IgD-negative memory B cell (primary cell): ENCODE measurements around the gene NRXN2. TPM values are rescaled to one million over a fixed set of nuclear protein-coding genes. Genes with fewer than 3 reads are reported as not detected.
"Not testable (repeated sequence)": the region's sequence is repeated elsewhere in the genome, so short reads cannot be mapped to it uniquely, and the experiment has no call there.

Experiments
- H3K27ac Mint-ChIP-seq, 3 donors: one replicate each; pipeline ENCODE4 v1.8.0; 2020 to 2022; ENCODE audit warnings: mild to moderate bottlenecking in 3 of 3, mixed read lengths in 3 of 3, moderate library complexity in 1 of 3
- H3K27me3 Mint-ChIP-seq: one replicate; pipeline ENCODE4 v1.8.0; 2021; ENCODE audit warnings: mixed read lengths
- H3K36me3 Mint-ChIP-seq: one replicate; pipeline ENCODE4 v1.8.0; 2020; ENCODE audit warnings: mild to moderate bottlenecking, mixed read lengths
- H3K4me1 Mint-ChIP-seq, 3 donors: one replicate each; pipeline ENCODE4 v1.8.0; 2020 to 2022; ENCODE audit warnings: mixed read lengths in 3 of 3, mild to moderate bottlenecking in 1 of 3
- H3K4me3 Mint-ChIP-seq, 4 donors: one replicate each; pipeline ENCODE4 v1.8.0; 2020 to 2022; ENCODE audit warnings: mild to moderate bottlenecking in 4 of 4, mixed read lengths in 4 of 4, moderate library complexity in 3 of 4
- H3K9me3 Mint-ChIP-seq, 3 donors: one replicate each; pipeline ENCODE4 v1.8.0; 2020 to 2021; ENCODE audit warnings: mixed read lengths in 3 of 3, mild to moderate bottlenecking in 1 of 3
- polyA plus RNA-seq: library from polyadenylated mRNA; unstranded; fragments of 300-500 nt; fragmentation: Illumina TruSeq; gene quantifications from one replicate; pipeline ENCODE4 v1.2.3, GENCODE V29; 2021

The NRXN2 gene
- polyA plus RNA-seq, 1 donor from 2014 or later = not detected

GRCh38 chr11:64715110-64715509 is 7.9 kb downstream of the NRXN2 start:
- Mint-ChIP-seq H3K4me1 (peaks cover 0 to 8% (median 4%) of the 10 kb centered on the region in 3 donors), H3K27ac (peak overlapping the region in 2 of 3 donors; percentile 74 to 92)

GRCh38 chr11:64714666-64715065 is 8.3 kb downstream of the NRXN2 start:
- H3K27me3 Mint-ChIP-seq = peaks cover 66% of the 10 kb centered on the region
- peaks cover 2% of the 10 kb centered on the region for H3K36me3 Mint-ChIP-seq
- peak overlapping the region in 3 of 4 donors; percentile 39 to 73 (median 65) for H3K4me3 Mint-ChIP-seq
- peak overlapping the region in 2 of 3 donors; percentile 74 to 92 for H3K27ac Mint-ChIP-seq
- no peaks in the 10 kb centered on the region for H3K9me3 Mint-ChIP-seq
- peaks cover 0 to 10% (median 4%) of the 10 kb centered on the region in 3 donors for H3K4me1 Mint-ChIP-seq

More at GRCh38 chr11:64715110-64715509, 7.9 kb downstream of the NRXN2 start:
- Mint-ChIP-seq H3K4me3 (peak overlapping the region in 2 of 4 donors; percentile 34 to 39), H3K27me3 (peaks cover 65% of the 10 kb centered on the region), H3K9me3 (no peaks in the 10 kb centered on the region), H3K36me3 (peaks cover 2% of the 10 kb centered on the region)

GRCh38 chr11:64713781-64714363 is 9.1 kb downstream of the NRXN2 start:
- H3K4me3 Mint-ChIP-seq = peak overlapping the region in 3 of 4 donors; percentile 46 to 73 (median 65)
- H3K9me3 Mint-ChIP-seq = no peaks in the 10 kb centered on the region
- H3K27ac Mint-ChIP-seq = peak overlapping the region; percentile 10 to 92 (median 74)
- peaks cover 66% of the 10 kb centered on the region for H3K27me3 Mint-ChIP-seq
- peaks cover 2% of the 10 kb centered on the region for H3K36me3 Mint-ChIP-seq
- H3K4me1 Mint-ChIP-seq = peaks cover 0 to 10% (median 4%) of the 10 kb centered on the region in 3 donors

GRCh38 chr11:64713016-64713707 is 9.8 kb downstream of the NRXN2 start:
- Mint-ChIP-seq H3K27ac (no peak overlapping the region), H3K4me1 (peaks cover 0 to 10% (median 4%) of the 10 kb centered on the region in 3 donors), H3K27me3 (peaks cover 64% of the 10 kb centered on the region)

DNA sequence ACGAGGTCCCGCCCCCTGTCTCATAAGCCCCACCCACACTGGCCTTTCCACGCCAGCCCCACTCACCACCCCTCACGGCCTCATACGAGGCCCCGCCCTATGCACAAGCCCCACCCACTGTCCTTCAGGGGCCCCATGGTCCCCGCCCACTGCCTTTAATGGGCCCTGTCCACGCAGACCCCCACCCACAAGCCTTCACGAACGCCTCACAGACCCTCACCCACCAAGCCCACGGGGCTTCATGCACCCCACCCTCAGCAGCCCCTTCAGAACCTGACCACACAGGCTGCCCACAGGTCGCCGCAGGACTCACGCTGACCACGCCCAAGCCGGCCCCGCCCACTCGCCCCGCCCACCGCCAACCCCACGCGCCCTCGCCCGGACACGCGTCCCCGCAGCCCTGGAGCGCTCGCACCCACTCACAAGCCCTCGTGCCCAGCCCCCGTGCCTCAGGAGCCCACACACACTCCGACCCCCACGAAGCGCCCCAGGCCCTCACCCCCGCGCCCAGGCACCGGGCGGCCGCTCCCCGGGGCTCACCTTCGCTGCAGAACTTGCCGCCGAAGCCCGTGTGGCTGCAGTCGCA is 10.5 kb downstream of the NRXN2 start:
- Mint-ChIP-seq H3K4me1 (peaks cover 0 to 9% (median 4%) of the 10 kb centered on the region in 3 donors), H3K27ac (no peak overlapping the region), H3K4me3 (peak overlapping the region in 2 of 4 donors; percentile 43 to 73), H3K9me3 (no peaks in the 10 kb centered on the region), H3K27me3 (peaks cover 68% of the 10 kb centered on the region), H3K36me3 (no peaks in the 10 kb centered on the region)

More at GRCh38 chr11:64713016-64713707, 9.8 kb downstream of the NRXN2 start:
- Mint-ChIP-seq H3K36me3 (peaks cover under 1% of the 10 kb centered on the region), H3K9me3 (no peaks in the 10 kb centered on the region), H3K4me3 (no peak overlapping the region)

DNA sequence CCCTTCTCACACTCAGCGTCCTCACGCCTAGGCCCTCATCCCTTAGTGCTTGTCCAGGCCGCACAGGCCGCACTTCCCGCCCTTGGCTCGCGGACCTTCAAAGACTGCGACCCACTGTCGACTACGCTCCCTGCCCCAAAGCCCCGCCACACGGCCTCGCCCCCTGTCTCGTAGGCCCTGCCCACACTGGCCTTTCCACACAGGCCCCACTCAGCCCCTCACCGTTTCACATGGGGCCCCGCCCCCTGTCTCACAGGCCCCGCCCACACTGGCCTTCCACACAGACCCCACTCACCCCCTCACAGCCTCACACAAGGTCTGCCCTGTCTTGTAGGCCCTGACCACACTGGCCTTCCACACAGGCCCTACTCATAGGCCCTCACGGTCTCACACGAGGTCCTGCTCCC is 11.0 kb downstream of the NRXN2 start:
- no peaks in the 10 kb centered on the region for H3K9me3 Mint-ChIP-seq
- H3K27ac Mint-ChIP-seq = peak overlapping the region in 1 of 3 donors; percentile 10
- H3K4me3 Mint-ChIP-seq = peak overlapping the region in 2 of 4 donors; percentile 7 to 43
- H3K4me1 Mint-ChIP-seq = peaks cover 0 to 8% (median 4%) of the 10 kb centered on the region in 3 donors
- peaks cover 63% of the 10 kb centered on the region for H3K27me3 Mint-ChIP-seq
- no peaks in the 10 kb centered on the region for H3K36me3 Mint-ChIP-seq

- Mint-ChIP-seq H3K27ac (peak overlapping the region in 1 of 3 donors; percentile 36), H3K4me1 (peaks cover 0 to 8% (median 4%) of the 10 kb centered on the region in 3 donors), H3K4me3 (peak overlapping the region in 2 of 4 donors; percentile 7 to 34), H3K27me3 (peaks cover 59% of the 10 kb centered on the region), H3K36me3 (no peaks in the 10 kb centered on the region), H3K9me3 (no peaks in the 10 kb centered on the region)
Measured at GRCh38 chr11:64711138-64711955, 11.7 kb downstream of the NRXN2 start.

GRCh38 chr11:64710418-64711137 is 12.4 kb downstream of the NRXN2 start:
- Mint-ChIP-seq H3K36me3 (no peaks in the 10 kb centered on the region), H3K27ac (peak overlapping the region in 1 of 3 donors; percentile 36), H3K4me1 (peaks cover 0 to 8% (median 4%) of the 10 kb centered on the region in 3 donors), H3K27me3 (peaks cover 51% of the 10 kb centered on the region), H3K9me3 (peaks cover 0 to 2% (median 0%) of the 10 kb centered on the region in 3 donors), H3K4me3 (peak overlapping the region in 2 of 4 donors; percentile 4 to 15)

DNA sequence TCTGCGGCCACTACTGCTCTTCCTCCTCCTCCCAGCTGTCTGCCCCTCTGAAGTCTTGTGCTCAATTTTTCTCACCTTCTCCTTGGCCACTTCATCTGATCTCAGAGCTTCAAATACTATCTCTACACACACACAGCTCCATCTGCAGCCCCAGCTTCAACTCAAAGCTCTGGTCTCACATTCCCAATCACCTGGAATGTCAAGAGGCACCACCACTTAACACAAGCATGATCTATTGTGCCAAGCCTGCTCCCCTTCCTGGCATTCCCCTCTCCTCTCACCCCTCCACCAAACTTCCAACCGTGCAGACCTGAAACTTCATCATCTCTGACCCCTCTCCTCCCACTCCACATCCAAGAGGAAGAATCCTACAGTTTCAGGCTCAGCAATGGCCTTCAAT is 17.5 kb downstream of the NRXN2 start:
- H3K27ac Mint-ChIP-seq = no peak overlapping the region
- H3K36me3 Mint-ChIP-seq = no peaks in the 10 kb centered on the region
- H3K9me3 Mint-ChIP-seq = peaks cover 0 to 2% (median 0%) of the 10 kb centered on the region in 3 donors
- H3K27me3 Mint-ChIP-seq = peaks cover 30% of the 10 kb centered on the region
- H3K4me1 Mint-ChIP-seq = peaks cover 0 to 3% (median 0%) of the 10 kb centered on the region in 3 donors
- H3K4me3 Mint-ChIP-seq = no peak overlapping the region

GRCh38 chr11:64703048-64703447 is 19.9 kb downstream of the NRXN2 start:
- Mint-ChIP-seq H3K9me3 (peaks cover 0 to 2% (median 0%) of the 10 kb centered on the region in 3 donors), H3K4me1 (no peaks in the 10 kb centered on the region), H3K36me3 (no peaks in the 10 kb centered on the region), H3K4me3 (no peak overlapping the region), H3K27ac (no peak overlapping the region), H3K27me3 (peaks cover 12% of the 10 kb centered on the region)

GRCh38 chr11:64701956-64702355 is 21.0 kb downstream of the NRXN2 start:
- H3K9me3 Mint-ChIP-seq, H3K27ac Mint-ChIP-seq, H3K27me3 Mint-ChIP-seq: not testable (repeated sequence)

DNA sequence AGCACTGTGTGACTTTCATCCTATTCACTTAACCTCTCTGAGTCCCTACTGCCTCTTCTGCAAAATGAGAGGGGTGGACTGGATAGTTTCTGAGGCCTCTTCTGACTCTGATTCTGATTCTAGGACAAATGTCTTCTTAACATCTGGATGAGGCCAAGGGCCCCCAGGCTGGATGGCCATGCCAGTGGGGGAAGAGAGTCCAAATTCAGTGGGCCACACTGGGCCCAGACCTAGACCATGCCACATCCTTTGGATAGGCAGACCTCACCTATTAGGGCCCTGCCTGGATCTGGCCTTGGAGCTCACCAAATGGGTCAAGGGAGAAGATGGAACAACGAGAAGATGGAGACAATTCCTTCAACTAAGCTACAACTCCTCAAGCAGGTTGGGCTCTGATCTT is 24.6 kb downstream of the NRXN2 start:
- Mint-ChIP-seq H3K27ac (no peak overlapping the region), H3K9me3 (no peaks in the 10 kb centered on the region), H3K4me1 (peaks cover 7 to 9% (median 9%) of the 10 kb centered on the region in 3 donors), H3K27me3 (peaks cover 5% of the 10 kb centered on the region), H3K36me3 (no peaks in the 10 kb centered on the region), H3K4me3 (no peak overlapping the region)

More at GRCh38 chr11:64701956-64702355, 21.0 kb downstream of the NRXN2 start:
- H3K4me1 Mint-ChIP-seq, H3K36me3 Mint-ChIP-seq, H3K4me3 Mint-ChIP-seq: not testable (repeated sequence)

GRCh38 chr11:64697663-64698375 is 25.2 kb downstream of the NRXN2 start:
- Mint-ChIP-seq H3K27me3 (peaks cover 9% of the 10 kb centered on the region), H3K4me3 (no peak overlapping the region), H3K27ac (no peak overlapping the region), H3K4me1 (peaks cover 7 to 10% (median 10%) of the 10 kb centered on the region in 3 donors), H3K9me3 (no peaks in the 10 kb centered on the region), H3K36me3 (no peaks in the 10 kb centered on the region)
